ENCODE results near the gene PKIG. TPM values are rescaled to one million over a fixed set of nuclear protein-coding genes. Genes with fewer than 3 reads are reported as not detected.

Gene PKIG
- total RNA-seq, 1 donor from 2014 or later, result 42.0 TPM

GRCh38 chr20:44540834-44541233, 41.5 kb upstream of the PKIG start:
- H3K4me3 Mint-ChIP-seq (ENCODE audit: unreplicated experiment), result no peak overlapping the region
- no peak overlapping the region for H3K27ac Mint-ChIP-seq (ENCODE audit: unreplicated experiment)
- no peak for TF ChIP-seq CTCF (IDR thresholded peaks at IDR 0.05; ENCODE audit: partially characterized antibody, unreplicated experiment)
- DNase-seq, result no peak
- no peaks in the 10 kb centered on the region for H3K9me3 Mint-ChIP-seq (ENCODE audit: unreplicated experiment)
- H3K36me3 Mint-ChIP-seq (ENCODE audit: unreplicated experiment), result no peaks in the 10 kb centered on the region
- H3K4me1 Mint-ChIP-seq (ENCODE audit: low read depth, unreplicated experiment), result no peaks in the 10 kb centered on the region
- H3K27me3 Mint-ChIP-seq (ENCODE audit: unreplicated experiment), result no peaks in the 10 kb centered on the region

DNA sequence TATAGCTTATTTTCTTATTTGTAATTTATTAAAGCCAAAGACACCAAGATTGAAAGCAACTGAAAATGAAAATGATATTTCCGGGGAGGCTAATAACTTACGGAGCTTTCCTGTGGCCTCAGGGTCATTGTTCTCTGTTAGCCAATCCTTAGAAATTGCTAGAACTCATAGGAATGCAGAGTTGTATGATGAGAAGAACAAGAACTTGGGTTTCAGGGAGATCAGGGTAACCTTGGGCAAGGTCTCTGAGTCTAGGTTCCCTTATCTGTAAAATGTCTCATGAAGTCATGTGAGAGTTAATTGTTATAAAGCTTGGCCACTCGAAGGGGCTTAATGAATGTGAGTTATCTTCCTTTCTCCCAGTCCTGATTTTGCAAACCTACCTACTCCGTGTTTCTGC, 40.4 kb upstream of the PKIG start:
- no peak for TF ChIP-seq CTCF (IDR thresholded peaks at IDR 0.05; ENCODE audit: partially characterized antibody, unreplicated experiment)
- no peak overlapping the region for H3K27ac Mint-ChIP-seq (ENCODE audit: unreplicated experiment)
- H3K36me3 Mint-ChIP-seq (ENCODE audit: unreplicated experiment), result no peaks in the 10 kb centered on the region
- H3K4me3 Mint-ChIP-seq (ENCODE audit: unreplicated experiment), result no peak overlapping the region
- H3K9me3 Mint-ChIP-seq (ENCODE audit: unreplicated experiment), result no peaks in the 10 kb centered on the region
- no peak for DNase-seq
- H3K4me1 Mint-ChIP-seq (ENCODE audit: low read depth, unreplicated experiment), result no peaks in the 10 kb centered on the region
- H3K27me3 Mint-ChIP-seq (ENCODE audit: unreplicated experiment), result no peaks in the 10 kb centered on the region

DNA sequence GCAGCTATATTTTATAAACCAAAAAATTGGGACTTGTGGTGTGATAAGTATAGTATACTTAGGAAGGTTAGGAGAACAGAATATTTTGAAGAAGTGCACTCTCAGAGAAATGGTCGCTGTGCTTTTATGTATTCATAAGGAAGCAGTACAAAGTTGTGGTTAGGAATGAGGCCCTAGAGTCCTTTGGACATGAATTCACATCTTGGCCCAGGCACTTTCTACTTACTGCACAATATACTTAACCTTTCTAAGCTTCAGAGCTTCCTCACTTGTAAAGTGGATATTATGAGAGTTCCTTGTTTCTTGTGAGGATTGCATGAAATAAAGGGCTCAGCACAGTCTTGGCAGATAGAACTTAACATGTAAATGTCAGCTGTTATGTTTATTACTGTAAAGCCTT, 39.5 kb upstream of the PKIG start:
- Mint-ChIP-seq H3K4me1 (ENCODE audit: low read depth, unreplicated experiment) (no peaks in the 10 kb centered on the region), H3K27ac (ENCODE audit: unreplicated experiment) (no peak overlapping the region), H3K27me3 (ENCODE audit: unreplicated experiment) (no peaks in the 10 kb centered on the region), H3K9me3 (ENCODE audit: unreplicated experiment) (no peaks in the 10 kb centered on the region), H3K36me3 (ENCODE audit: unreplicated experiment) (no peaks in the 10 kb centered on the region), H3K4me3 (ENCODE audit: unreplicated experiment) (no peak overlapping the region)
- no peak for TF ChIP-seq CTCF (IDR thresholded peaks at IDR 0.05; ENCODE audit: partially characterized antibody, unreplicated experiment)
- no peak for DNase-seq

GRCh38 chr20:44543358-44543757, 39.0 kb upstream of the PKIG start:
- H3K9me3 Mint-ChIP-seq (ENCODE audit: unreplicated experiment), result no peaks in the 10 kb centered on the region
- DNase-seq, result no peak
- H3K36me3 Mint-ChIP-seq (ENCODE audit: unreplicated experiment), result no peaks in the 10 kb centered on the region
- no peak for TF ChIP-seq CTCF (IDR thresholded peaks at IDR 0.05; ENCODE audit: partially characterized antibody, unreplicated experiment)
- no peaks in the 10 kb centered on the region for H3K27me3 Mint-ChIP-seq (ENCODE audit: unreplicated experiment)
- H3K4me3 Mint-ChIP-seq (ENCODE audit: unreplicated experiment), result no peak overlapping the region
- no peaks in the 10 kb centered on the region for H3K4me1 Mint-ChIP-seq (ENCODE audit: low read depth, unreplicated experiment)
- no peak overlapping the region for H3K27ac Mint-ChIP-seq (ENCODE audit: unreplicated experiment)

- Mint-ChIP-seq H3K4me3 (ENCODE audit: unreplicated experiment) (no peak overlapping the region), H3K27ac (ENCODE audit: unreplicated experiment) (no peak overlapping the region), H3K9me3 (ENCODE audit: unreplicated experiment) (no peaks in the 10 kb centered on the region), H3K36me3 (ENCODE audit: unreplicated experiment) (no peaks in the 10 kb centered on the region), H3K27me3 (ENCODE audit: unreplicated experiment) (no peaks in the 10 kb centered on the region), H3K4me1 (ENCODE audit: low read depth, unreplicated experiment) (no peaks in the 10 kb centered on the region)
- no peak for TF ChIP-seq CTCF (IDR thresholded peaks at IDR 0.05; ENCODE audit: partially characterized antibody, unreplicated experiment)
- DNase-seq, result no peak
These were observed 38.1 kb upstream of the PKIG start for GRCh38 chr20:44544263-44544662.

Measured in glutamatergic neuron (in vitro differentiated cells).